HCT116 (cell line): ENCODE results near the gene MSMO1. TPM values are rescaled to one million over a fixed set of nuclear protein-coding genes. Genes with fewer than 3 reads are reported as not detected.

Source experiments
- ATAC-seq: fragments of 200-7000 bp; cut with Tn5 transposase; 2 replicates; pipeline ENCODE4 v1.9.1; 2020; ENCODE audit warnings: mild to moderate bottlenecking, moderate library complexity
- BruUV-seq: library from RNA; stranded (reverse); fragments of 400-500 nt; replicated peaks from 2 replicates; lab custom pipeline; 2021; lab: Mats Ljungman, UMichigan
- CTCF ChIA-PET: fragments of 300-600 bp; sonication (Branson Sonifier 250); formaldehyde crosslinking; loops from one replicate; lab custom pipeline; 2021; ENCODE audit warnings: antibody characterized with exemption; lab: Charles Lee
- POLR2A ChIA-PET: fragments of 300-600, 350-600 bp; sonication (Branson Sonifier 250); formaldehyde crosslinking; loops from one replicate; lab custom pipeline; 2021; ENCODE audit warnings: antibody characterized with exemption; lab: Charles Lee
- RAD21 ChIA-PET, 2 experiments: fragments of 300-600 bp; sonication (Branson Sonifier 250); formaldehyde crosslinking; loops; one replicate each; lab custom pipeline; 2023; ENCODE audit warnings: low total read pairs in 2 of 2; ENCODE audit not compliant: uncharacterized antibody in 2 of 2, unreplicated experiment in 2 of 2, low non-redundant PET in 1 of 2; lab: Charles Lee
- DNase-seq: peaks from one replicate; pipeline ENCODE4 v3.0.0-alpha.2; 2010; ENCODE audit warnings: low read depth, low spot score
- H2AFZ ChIP-seq: fragments of 200-600 bp; shearing (Covaris generic), sonication (generic); 2 replicates; pipeline ENCODE4 v1.6.1; 2017; ENCODE audit warnings: low read depth, mixed run types, mixed read lengths, antibody characterized with exemption, low read length; ENCODE audit not compliant: poor library complexity, severe bottlenecking
- H3K27ac ChIP-seq: 2 replicates; pipeline ENCODE4 v1.5.1; 2012; ENCODE audit warnings: low read depth, low read length
- H3K27me3 ChIP-seq: fragments of 200-600 bp; sonication (generic); 2 replicates; pipeline ENCODE4 v1.6.1; 2016; ENCODE audit warnings: mixed run types, low read length, mixed read lengths; ENCODE audit not compliant: insufficient read depth
- H3K36me3 ChIP-seq, 2 experiments: fragments of 200-500 bp in 1 of 2; fragments of 200-600 bp in 1 of 2; sonication (Bioruptor generic) in 1 of 2; sonication (generic) in 1 of 2; 2 replicates each; pipeline versions ENCODE4 v1.5.1 to v1.6.1; 2014 to 2016; ENCODE audit warnings: low read length in 2 of 2, inconsistent platforms in 1 of 2, mixed read lengths in 1 of 2, mixed run types in 1 of 2; ENCODE audit not compliant: insufficient read depth in 2 of 2, control insufficient read depth in 1 of 2
- H3K4me1 ChIP-seq, 2 experiments: fragments of 200-600 bp in 1 of 2; sonication (generic) in 1 of 2; 2 replicates each; pipeline versions ENCODE4 v1.5.1 to v1.6.1; 2012 to 2017; ENCODE audit warnings: low read length in 2 of 2, inconsistent platforms in 1 of 2, mild to moderate bottlenecking in 1 of 2, mixed read lengths in 1 of 2, mixed run types in 1 of 2, moderate library complexity in 1 of 2; ENCODE audit not compliant: insufficient read depth in 2 of 2, control insufficient read depth in 1 of 2
- H3K4me2 ChIP-seq: fragments of 200-600 bp; sonication (generic); 2 replicates; pipeline ENCODE4 v1.6.1; 2017; ENCODE audit warnings: mixed run types, low read length, mixed read lengths
- H3K4me3 ChIP-seq, 2 experiments: fragments of 200-600 bp in 1 of 2; sonication (generic) in 1 of 2; replicated peaks in 1 of 2; 2 replicates each; pipeline ENCODE4 v1.5.1; 2011 to 2016; ENCODE audit warnings: low read length in 2 of 2, control low read depth in 1 of 2, low read depth in 1 of 2, mild to moderate bottlenecking in 1 of 2, mixed read lengths in 1 of 2, mixed run types in 1 of 2
- H3K79me2 ChIP-seq: fragments of 200-600 bp; sonication (generic); 2 replicates; pipeline ENCODE4 v1.6.1; 2017; ENCODE audit warnings: mild to moderate bottlenecking, mixed run types, low read length, moderate library complexity, mixed read lengths; ENCODE audit not compliant: insufficient read depth
- H3K9ac ChIP-seq: fragments of 200-600 bp; sonication (generic); 2 replicates; pipeline ENCODE4 v1.6.1; 2016; ENCODE audit warnings: low read length, mixed read lengths
- H3K9me2 ChIP-seq: fragments of 200-600 bp; sonication (generic), shearing (Covaris generic); 2 replicates; pipeline ENCODE4 v1.6.1; 2017; ENCODE audit warnings: mixed run types, mild to moderate bottlenecking, moderate library complexity; ENCODE audit not compliant: insufficient read depth
- H3K9me3 ChIP-seq, 2 experiments: fragments of 200-500 bp in 1 of 2; fragments of 200-600 bp in 1 of 2; sonication (Bioruptor generic) in 1 of 2; sonication (generic) in 1 of 2; 2 replicates each; pipeline ENCODE4 v1.6.1; 2014 to 2017; ENCODE audit warnings: low read length in 2 of 2, mixed read lengths in 2 of 2, inconsistent platforms in 1 of 2, low read depth in 1 of 2, mild to moderate bottlenecking in 1 of 2, mixed run types in 1 of 2, moderate library complexity in 1 of 2; ENCODE audit not compliant: control insufficient read depth in 1 of 2, insufficient read depth in 1 of 2
- H4K20me1 ChIP-seq: fragments of 200-600 bp; sonication (generic), shearing (Covaris generic); 2 replicates; pipeline ENCODE4 v1.6.1; 2017; ENCODE audit warnings: mixed run types, mild to moderate bottlenecking, moderate library complexity; ENCODE audit not compliant: insufficient read depth
- CBX3 ChIP-seq: IDR thresholded peaks from 2 replicates; pipeline ENCODE4 v1.6.1; 2012; ENCODE audit warnings: low read depth
- ELF1 ChIP-seq: IDR thresholded peaks from 2 replicates; pipeline ENCODE4 v1.6.1; 2012; ENCODE audit warnings: low read depth, borderline replicate concordance
- EZH2 ChIP-seq: fragments of 200-600 bp; sonication (generic); IDR thresholded peaks from 2 replicates; pipeline ENCODE4 v1.6.1; 2017; ENCODE audit warnings: antibody characterized with exemption, mixed run types
- EZH2phosphoT487 ChIP-seq: fragments of 200-600 bp; IDR thresholded peaks from 2 replicates; pipeline ENCODE4 v1.6.1; 2018; ENCODE audit warnings: antibody characterized with exemption, borderline replicate concordance
- POLR2AphosphoS5 ChIP-seq: IDR thresholded peaks from 2 replicates; pipeline ENCODE4 v1.6.1; 2011; ENCODE audit warnings: mild to moderate bottlenecking, low read depth, low read length, moderate library complexity
- RAD21 ChIP-seq: IDR thresholded peaks from 2 replicates; pipeline ENCODE4 v1.6.1; 2012; ENCODE audit warnings: low read depth, mild to moderate bottlenecking
- SIN3A ChIP-seq: IDR thresholded peaks from 2 replicates; pipeline ENCODE4 v1.6.1; 2012; ENCODE audit warnings: low read depth
- SRF ChIP-seq: IDR thresholded peaks from 2 replicates; pipeline ENCODE4 v1.6.1; 2012; ENCODE audit warnings: low read depth
- TCF7L2 ChIP-seq: IDR thresholded peaks from 2 replicates; pipeline ENCODE4 v1.7.0; 2011; ENCODE audit warnings: borderline replicate concordance, inconsistent platforms; ENCODE audit not compliant: insufficient read depth, insufficient read length; ENCODE audit errors: extremely low read depth
- ZBTB33 ChIP-seq: IDR thresholded peaks from 2 replicates; pipeline ENCODE4 v1.6.1; 2011; ENCODE audit warnings: mild to moderate bottlenecking, low read length, moderate library complexity; ENCODE audit not compliant: insufficient replicate concordance; ENCODE audit errors: extremely low read depth
- ZNF274 ChIP-seq: fragments of 200-500 bp; sonication (Bioruptor generic); IDR thresholded peaks from 2 replicates; pipeline ENCODE4 v1.6.1; 2014; ENCODE audit warnings: mild to moderate bottlenecking, low read depth, low read length, inconsistent platforms
- intact Hi-C: fragments of 100-400 bp; cut with micrococcal nuclease; formaldehyde crosslinking; loops from 2 replicates; pipeline ENCODE4 v1.10.0; 2022
- total RNA-seq: library from RNA; stranded (reverse); gene quantifications from one replicate; pipeline ENCODE4 v1.2.1, GENCODE V29; 2021; ENCODE audit not compliant: unreplicated experiment
- TF ChIP-seq, protein P1 (sequence below): IDR thresholded peaks from 2 replicates; pipeline ENCODE4 v1.6.1; 2012

Gene MSMO1
- total RNA-seq, 1 experiment from 2014 or later: 54.5 TPM

GRCh38 chr4:165385126-165385525 lies 57.7 kb downstream of the MSMO1 start:
- POLR2A ChIA-PET: no interaction called here
- no peak overlapping the region for H3K9ac ChIP-seq

DNA sequence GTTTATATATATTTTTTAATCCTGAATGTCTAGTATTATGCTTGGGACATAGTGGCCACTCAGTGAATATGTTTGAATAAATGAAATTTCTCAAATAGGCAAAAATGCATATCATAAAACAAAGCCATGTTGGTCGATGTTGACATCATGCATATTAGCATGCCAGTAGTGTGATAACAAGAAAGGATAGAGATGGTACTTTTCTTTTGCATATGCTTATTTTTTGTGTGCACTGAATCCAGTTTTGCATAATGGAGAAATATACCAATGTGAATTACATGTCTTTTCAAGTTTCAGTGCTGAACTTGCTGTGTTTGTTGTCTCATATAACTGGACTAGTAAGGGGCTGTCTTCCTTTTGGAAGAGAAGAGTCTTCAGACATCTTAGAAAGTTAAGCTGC lies 58.9 kb downstream of the MSMO1 start:
- peaks cover 3 to 11% of the 10 kb centered on the region in 2 experiments; a peak in 3 of 4 replicates for H3K4me1 ChIP-seq
- no peaks in the 10 kb centered on the region for H3K27me3 ChIP-seq
- no peak for ATAC-seq
- RAD21 ChIA-PET: no interaction called here
- no peak overlapping the region for H3K27ac ChIP-seq
- no peaks in the 10 kb centered on the region for H3K9me3 ChIP-seq
- no peaks in the 10 kb centered on the region for H3K79me2 ChIP-seq
- no peak for DNase-seq
- no peaks in the 10 kb centered on the region for H4K20me1 ChIP-seq
- intact Hi-C loops: no loop called here
- H3K9ac ChIP-seq: no peak overlapping the region
- CTCF ChIA-PET: no interaction called here
- no peak overlapping the region for H3K4me2 ChIP-seq
- TF ChIP-seq RAD21 (no peak), ZBTB33 (no peak), ZNF274 (no peak), EZH2 (no peak), CBX3 (no peak), SIN3A (no peak), SRF (no peak), TCF7L2 (no peak), ELF1 (no peak), EZH2phosphoT487 (no peak)
- TF ChIP-seq, all 23 proteins: peak for 0
- BruUV-seq: no TSS peak
- Histone ChIP-seq H2AFZ (no peak overlapping the region), H3K36me3 (no peaks in the 10 kb centered on the region), H3K4me3 (no peak overlapping the region), H3K9me2 (no peaks in the 10 kb centered on the region)
- POLR2A ChIA-PET: no interaction called here

More at GRCh38 chr4:165385126-165385525, 57.7 kb downstream of the MSMO1 start:
- TF ChIP-seq POLR2AphosphoS5: no peak
- TF ChIP-seq, protein P1, sequence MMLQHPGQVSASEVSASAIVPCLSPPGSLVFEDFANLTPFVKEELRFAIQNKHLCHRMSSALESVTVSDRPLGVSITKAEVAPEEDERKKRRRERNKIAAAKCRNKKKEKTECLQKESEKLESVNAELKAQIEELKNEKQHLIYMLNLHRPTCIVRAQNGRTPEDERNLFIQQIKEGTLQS: no peak
- peaks cover 3 to 11% of the 10 kb centered on the region in 2 experiments; a peak in 3 of 4 replicates for H3K4me1 ChIP-seq
- ChIA-PET RAD21 (no interaction called here), CTCF (interaction anchor here (1.7 kb wide), 1 partner anchor 8 kb away, joined by 6 read pairs; no protein-coding TSS in a partner anchor)
- H3K4me3 ChIP-seq: no peak overlapping the region
- no peak overlapping the region for H2AFZ ChIP-seq
- ATAC-seq: no peak
- H3K79me2 ChIP-seq: no peaks in the 10 kb centered on the region
- no TSS peak for BruUV-seq
- H3K27ac ChIP-seq: no peak overlapping the region
- no peaks in the 10 kb centered on the region for H3K9me3 ChIP-seq
- no peak for DNase-seq
- H4K20me1 ChIP-seq: no peaks in the 10 kb centered on the region
- no peaks in the 10 kb centered on the region for H3K27me3 ChIP-seq
- intact Hi-C loops: no loop called here
- no peaks in the 10 kb centered on the region for H3K9me2 ChIP-seq
- no peaks in the 10 kb centered on the region for H3K36me3 ChIP-seq
- no peak overlapping the region for H3K4me2 ChIP-seq
